Measurements from ENCODE around the gene TNFRSF11A. TPM values are rescaled to one million over a fixed set of nuclear protein-coding genes. Genes with fewer than 3 reads are reported as not detected.

The TNFRSF11A gene
- total RNA-seq, 1 experiment from 2014 or later, result 6.3 TPM

- POLR2A ChIA-PET (ENCODE audit: unreplicated experiment), result interaction anchor here (0.6 kb wide), 1 partner anchor 1735 kb away, joined by 5 read pairs; no protein-coding TSS in a partner anchor
- Histone ChIP-seq H3K27me3 (ENCODE audit: insufficient read depth, low read depth) (no peaks in the 10 kb centered on the region), H3K4me3 (no peak overlapping the region), H3K4me2 (no peak overlapping the region), H3K9me3 (ENCODE audit: insufficient read depth, low read depth) (no peaks in the 10 kb centered on the region), H2AFZ (no peak overlapping the region), H3K36me3 (ENCODE audit: low read depth) (no peaks in the 10 kb centered on the region), H3K9me2 (ENCODE audit: insufficient read depth) (no peaks in the 10 kb centered on the region), H3F3A (ENCODE audit: insufficient read depth, low read depth) (no peaks in the 10 kb centered on the region), H3K79me2 (ENCODE audit: low read depth) (no peaks in the 10 kb centered on the region), H3K4me1 (replicated peaks; ENCODE audit: insufficient read depth) (no peaks in the 10 kb centered on the region), H4K20me1 (ENCODE audit: insufficient read depth) (no peaks in the 10 kb centered on the region), H3K27ac (no peak overlapping the region)
- TF ChIP-seq EZH2 (IDR thresholded peaks at IDR 0.05; ENCODE audit: low read depth) (no peak), CTCF (conservative IDR thresholded peaks at IDR 0.05) (no peak)
- intact Hi-C loops (cut with micrococcal nuclease; ENCODE audit: unreplicated experiment), result no loop called here
- CTCF ChIA-PET, result no interaction called here
- DNase-seq, result no peak
- no TSS peak for BruUV-seq (replicated peaks)
Measured at GRCh38 chr18:62377131-62377807, 52.2 kb downstream of the TNFRSF11A start.

GRCh38 chr18:62379051-62379450 lies 53.9 kb downstream of the TNFRSF11A start:
- Histone ChIP-seq H3K27ac (no peak overlapping the region), H3K4me2 (no peak overlapping the region), H3K36me3 (ENCODE audit: low read depth) (no peaks in the 10 kb centered on the region), H3K79me2 (ENCODE audit: low read depth) (no peaks in the 10 kb centered on the region), H3K27me3 (ENCODE audit: insufficient read depth, low read depth) (no peaks in the 10 kb centered on the region), H3F3A (ENCODE audit: insufficient read depth, low read depth) (no peaks in the 10 kb centered on the region), H3K4me3 (no peak overlapping the region), H4K20me1 (ENCODE audit: insufficient read depth) (no peaks in the 10 kb centered on the region), H3K9me3 (ENCODE audit: insufficient read depth, low read depth) (no peaks in the 10 kb centered on the region), H3K4me1 (replicated peaks; ENCODE audit: insufficient read depth) (no peaks in the 10 kb centered on the region), H2AFZ (no peak overlapping the region), H3K9me2 (ENCODE audit: insufficient read depth) (no peaks in the 10 kb centered on the region)
- BruUV-seq (replicated peaks), result no TSS peak
- TF ChIP-seq CTCF (conservative IDR thresholded peaks at IDR 0.05) (no peak), EZH2 (IDR thresholded peaks at IDR 0.05; ENCODE audit: low read depth) (no peak)
- ChIA-PET POLR2A (ENCODE audit: unreplicated experiment) (no interaction called here), CTCF (no interaction called here)
- intact Hi-C loops (cut with micrococcal nuclease; ENCODE audit: unreplicated experiment), result no loop called here
- no peak for DNase-seq

GRCh38 chr18:62381373-62381772 lies 56.3 kb downstream of the TNFRSF11A start:
- CTCF ChIA-PET, result no interaction called here
- Histone ChIP-seq H3K79me2 (ENCODE audit: low read depth) (no peaks in the 10 kb centered on the region), H3K27me3 (ENCODE audit: insufficient read depth, low read depth) (no peaks in the 10 kb centered on the region), H3K4me3 (no peak overlapping the region), H3K4me1 (replicated peaks; ENCODE audit: insufficient read depth) (no peaks in the 10 kb centered on the region), H3K9me3 (ENCODE audit: insufficient read depth, low read depth) (no peaks in the 10 kb centered on the region), H3K9me2 (ENCODE audit: insufficient read depth) (no peaks in the 10 kb centered on the region), H3K4me2 (no peak overlapping the region), H3F3A (ENCODE audit: insufficient read depth, low read depth) (no peaks in the 10 kb centered on the region), H4K20me1 (ENCODE audit: insufficient read depth) (no peaks in the 10 kb centered on the region), H2AFZ (no peak overlapping the region), H3K36me3 (ENCODE audit: low read depth) (no peaks in the 10 kb centered on the region), H3K27ac (no peak overlapping the region)
- intact Hi-C loops (cut with micrococcal nuclease; ENCODE audit: unreplicated experiment), result no loop called here
- no peak for DNase-seq
- no TSS peak for BruUV-seq (replicated peaks)
- POLR2A ChIA-PET (ENCODE audit: unreplicated experiment), result no interaction called here
- TF ChIP-seq CTCF (conservative IDR thresholded peaks at IDR 0.05) (no peak), EZH2 (IDR thresholded peaks at IDR 0.05; ENCODE audit: low read depth) (no peak)
